ENCODE results near the gene ADAMTS13. TPM values are rescaled to one million over a fixed set of nuclear protein-coding genes. Genes with fewer than 3 reads are reported as not detected.

The ADAMTS13 gene
- total and polyA plus RNA-seq, 2 donors (not counting 3 experiments of a cell fraction or from before 2014, with no cell fraction given): 1.5 to 2.5 TPM

DNA sequence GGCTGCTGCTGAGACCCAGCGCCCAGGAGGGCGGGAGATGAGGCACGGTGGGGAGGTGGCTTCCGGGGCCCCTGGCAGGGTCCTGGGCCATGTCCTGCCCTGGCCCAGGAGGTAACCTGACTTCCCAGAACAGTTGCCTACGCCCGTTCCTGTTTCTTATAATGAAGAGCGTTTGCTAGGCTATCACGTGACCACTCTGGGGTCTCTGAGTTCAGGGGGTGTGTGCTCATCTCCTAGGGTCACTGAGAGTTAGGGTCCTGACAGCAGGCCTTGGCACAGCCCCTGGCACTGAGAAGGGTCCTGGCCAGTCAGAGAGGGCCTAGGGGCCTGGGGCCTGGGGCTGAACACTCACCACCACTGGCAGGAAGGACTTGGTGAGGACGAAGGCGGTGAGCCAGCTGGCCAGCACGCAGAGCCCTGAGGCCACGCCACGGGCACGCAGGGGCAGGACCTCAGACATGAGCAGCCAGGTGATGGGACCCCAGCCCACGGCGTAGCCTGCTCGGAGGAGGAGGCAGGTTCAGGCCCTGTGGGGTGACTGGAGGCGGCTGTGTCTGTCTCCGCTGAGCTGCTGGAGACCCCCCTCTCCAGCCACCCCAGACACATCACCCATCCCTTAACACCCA lies 50.7 kb downstream of the ADAMTS13 start:
- H3K27me3 ChIP-seq (ENCODE audit: control insufficient read depth in 2 of 2, insufficient read depth in 2 of 2, low read length in 2 of 2): no peaks in the 10 kb centered on the region
- no peak overlapping the region for H3K9ac ChIP-seq (replicated peaks; ENCODE audit: extremely low read depth, insufficient read depth, low read length)
- no peak overlapping the region for H2AFZ ChIP-seq (ENCODE audit: low read depth, low read length)
- dilution Hi-C loops (cut with MboI; ENCODE audit: extremely low pct_ligation_motif_present, low sequenced_read_pairs): no loop called here
- ChIA-PET CTCF (interaction anchor here (1.7 kb wide), 1 partner anchor 14 kb away, joined by 3 read pairs; no protein-coding TSS in a partner anchor), POLR2A (interaction anchor here (1.4 kb wide), 1 partner anchor 13 kb away, joined by 3 read pairs; the partner anchor contains the start of gene CACFD1)
- H4K20me1 ChIP-seq (replicated peaks; ENCODE audit: control insufficient read depth, extremely low read depth, insufficient read depth, low read length): no peaks in the 10 kb centered on the region
- no peak for FAIRE-seq
- no peaks in the 10 kb centered on the region for H3K9me1 ChIP-seq (replicated peaks; ENCODE audit: control insufficient read depth, extremely low read depth, insufficient read depth, low read length)
- no peak for DNase-seq (ENCODE audit: low read depth, low spot score)
- no peak overlapping the region for H3K27ac ChIP-seq (ENCODE audit: insufficient read depth, low read depth, low read length)
- TF ChIP-seq EZH2 (IDR thresholded peaks at IDR 0.05; ENCODE audit: borderline replicate concordance, low read depth, low read length, severe bottlenecking): no peak
- TF ChIP-seq FOS (IDR thresholded peaks at IDR 0.05; ENCODE audit: borderline replicate concordance, insufficient read depth, low read length): no peak
- TF ChIP-seq GATA2 (IDR thresholded peaks at IDR 0.05; ENCODE audit: insufficient read depth, insufficient read length, low read depth, low read length): no peak
- no peak for TF ChIP-seq POLR2A (IDR thresholded peaks at IDR 0.05; ENCODE audit: low read depth, low read length)
- TF ChIP-seq MYC (IDR thresholded peaks at IDR 0.05; ENCODE audit: low read depth, low read length): no peak
- TF ChIP-seq, protein P1, sequence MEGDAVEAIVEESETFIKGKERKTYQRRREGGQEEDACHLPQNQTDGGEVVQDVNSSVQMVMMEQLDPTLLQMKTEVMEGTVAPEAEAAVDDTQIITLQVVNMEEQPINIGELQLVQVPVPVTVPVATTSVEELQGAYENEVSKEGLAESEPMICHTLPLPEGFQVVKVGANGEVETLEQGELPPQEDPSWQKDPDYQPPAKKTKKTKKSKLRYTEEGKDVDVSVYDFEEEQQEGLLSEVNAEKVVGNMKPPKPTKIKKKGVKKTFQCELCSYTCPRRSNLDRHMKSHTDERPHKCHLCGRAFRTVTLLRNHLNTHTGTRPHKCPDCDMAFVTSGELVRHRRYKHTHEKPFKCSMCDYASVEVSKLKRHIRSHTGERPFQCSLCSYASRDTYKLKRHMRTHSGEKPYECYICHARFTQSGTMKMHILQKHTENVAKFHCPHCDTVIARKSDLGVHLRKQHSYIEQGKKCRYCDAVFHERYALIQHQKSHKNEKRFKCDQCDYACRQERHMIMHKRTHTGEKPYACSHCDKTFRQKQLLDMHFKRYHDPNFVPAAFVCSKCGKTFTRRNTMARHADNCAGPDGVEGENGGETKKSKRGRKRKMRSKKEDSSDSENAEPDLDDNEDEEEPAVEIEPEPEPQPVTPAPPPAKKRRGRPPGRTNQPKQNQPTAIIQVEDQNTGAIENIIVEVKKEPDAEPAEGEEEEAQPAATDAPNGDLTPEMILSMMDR (IDR thresholded peaks at IDR 0.05; ENCODE audit: extremely low read depth in 1 of 2, insufficient read depth in 1 of 2, low read depth in 1 of 2, low read length in 2 of 2): no peak
- no peak for TF ChIP-seq JUN (IDR thresholded peaks at IDR 0.05; ENCODE audit: borderline replicate concordance, insufficient read depth, insufficient read length, low read depth)
- TF ChIP-seq POLR2AphosphoS5 (IDR thresholded peaks at IDR 0.05; ENCODE audit: insufficient read depth, low read depth, low read length): no peak
- TF ChIP-seq, protein P2, sequence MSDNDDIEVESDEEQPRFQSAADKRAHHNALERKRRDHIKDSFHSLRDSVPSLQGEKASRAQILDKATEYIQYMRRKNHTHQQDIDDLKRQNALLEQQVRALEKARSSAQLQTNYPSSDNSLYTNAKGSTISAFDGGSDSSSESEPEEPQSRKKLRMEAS (IDR thresholded peaks at IDR 0.05; ENCODE audit: insufficient read depth, insufficient read length): no peak
- no TSS peak for BruUV-seq (replicated peaks)
- H3K9me3 ChIP-seq (replicated peaks; ENCODE audit: control insufficient read depth, insufficient read depth, low read length): no peaks in the 10 kb centered on the region
- H3K4me1 ChIP-seq (ENCODE audit: control insufficient read depth, extremely low read depth, insufficient read depth, low read length): peaks cover 2% of the 10 kb centered on the region
- H3K4me3 ChIP-seq (replicated peaks in 1 of 3; ENCODE audit: insufficient read depth in 1 of 3, low read depth in 1 of 3, low read length in 3 of 3): no peak overlapping the region
- no peak overlapping the region for H3K4me2 ChIP-seq (ENCODE audit: insufficient read depth, low read length)
- peaks cover 2% of the 10 kb centered on the region for H3K79me2 ChIP-seq (ENCODE audit: control insufficient read depth, insufficient read depth, low read length)
- intact Hi-C loops (cut with micrococcal nuclease): no loop called here
- H3K36me3 ChIP-seq (ENCODE audit: control insufficient read depth in 2 of 2, extremely low read depth in 1 of 2, insufficient read depth in 2 of 2, low read length in 2 of 2): peaks cover 3 to 36% of the 10 kb centered on the region in 2 experiments

Measured in endothelial cell of umbilical vein (primary cell).